Esophagus (tissue), 2 donors: Measurements from ENCODE around the gene TOMM40. TPM values are rescaled to one million over a fixed set of nuclear protein-coding genes. Genes with fewer than 3 reads are reported as not detected.

ENCODE experiments used
- H3K27ac ChIP-seq, 2 donors: one replicate each; pipeline ENCODE4 v1.5.1; 2013; ENCODE audit warnings: low read depth in 2 of 2, mild to moderate bottlenecking in 2 of 2, inconsistent platforms in 1 of 2, low read length in 1 of 2, moderate library complexity in 1 of 2
- H3K27me3 ChIP-seq, 2 donors: one replicate each; pipeline ENCODE4 v1.6.1; 2013; ENCODE audit warnings: low read length in 2 of 2, control low read depth in 1 of 2, mild to moderate bottlenecking in 1 of 2; ENCODE audit not compliant: insufficient read depth in 2 of 2, control insufficient read depth in 1 of 2
- H3K36me3 ChIP-seq, 2 donors: one replicate each; pipeline ENCODE4 v1.6.1; 2013; ENCODE audit warnings: low read length in 1 of 2; ENCODE audit not compliant: control insufficient read depth in 2 of 2, insufficient read depth in 2 of 2
- H3K4me1 ChIP-seq, 2 donors: one replicate each; pipeline ENCODE4 v1.6.1; 2013; ENCODE audit warnings: low read length in 1 of 2; ENCODE audit not compliant: control insufficient read depth in 2 of 2, insufficient read depth in 2 of 2
- H3K4me3 ChIP-seq, 2 donors: one replicate each; pipeline ENCODE4 v1.5.1; 2013; ENCODE audit warnings: low read length in 2 of 2, mild to moderate bottlenecking in 2 of 2, low read depth in 1 of 2, moderate library complexity in 1 of 2
- H3K9me3 ChIP-seq, 2 donors: one replicate each; pipeline ENCODE4 v1.6.1; 2013; ENCODE audit warnings: mild to moderate bottlenecking in 2 of 2, low read depth in 1 of 2, low read length in 1 of 2, moderate library complexity in 1 of 2; ENCODE audit not compliant: control insufficient read depth in 2 of 2, insufficient read depth in 1 of 2
- WGBS, 2 donors: extraction: QIAGEN DNeasy Blood & Tissue Kit; methylation state at CpG; one replicate each; pipeline ENCODE4 v1.1.7; 2013; 5-methylcytosine and 5-hydroxymethylcytosine counted together
- polyA plus RNA-seq, 2 donors: library from polyadenylated mRNA; stranded (reverse); fragments of 200-250 nt; gene quantifications; one replicate each; pipeline ENCODE4 v1.2.3, GENCODE V29; 2013
- donor health status: healthy with polysubstance abuse.
- donor health status: Bipolar disorder and iron deficiency.

TOMM40 gene
- polyA plus RNA-seq, 2 donors: 46.0 to 60.8 TPM

DNA sequence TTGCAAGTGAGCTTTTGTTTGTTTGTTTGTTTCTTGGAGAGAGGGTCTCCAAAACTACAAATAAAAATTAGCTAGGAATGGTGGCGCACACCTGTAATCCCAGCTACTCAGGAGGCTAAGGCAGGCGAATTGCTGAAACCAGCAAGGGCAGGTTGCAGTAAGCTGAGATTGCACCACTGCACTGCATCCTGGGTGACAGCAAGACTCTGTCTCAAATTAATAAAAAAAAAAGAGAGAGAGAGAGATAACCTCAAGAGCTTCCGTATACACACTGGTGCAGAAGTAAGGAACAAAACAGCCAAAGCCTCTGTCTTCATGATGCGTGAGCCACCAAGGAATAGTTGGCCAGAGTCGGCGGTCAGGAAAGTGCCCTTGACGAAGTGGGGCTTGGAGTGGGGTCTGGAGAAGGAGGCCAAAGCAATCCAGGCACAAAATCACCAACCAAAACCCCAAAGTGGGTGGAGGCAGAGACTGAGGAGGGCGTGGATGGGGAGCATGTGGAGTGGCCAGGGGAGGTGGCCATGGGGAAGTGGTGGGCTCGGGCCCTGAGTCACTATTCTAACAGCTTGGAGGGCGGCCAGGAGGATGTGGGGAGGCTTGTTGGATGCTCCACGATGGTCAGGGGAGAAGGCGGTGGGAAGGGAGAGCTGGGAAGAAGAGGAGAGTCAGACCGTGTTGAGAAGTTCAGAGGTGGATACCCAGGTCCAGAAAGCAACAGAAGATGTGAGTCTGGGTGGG is 21.2 kb upstream of the TOMM40 start:
- no peaks in the 10 kb centered on the region for H3K9me3 ChIP-seq
- H3K27me3 ChIP-seq: no peaks in the 10 kb centered on the region
- peaks cover 1 to 37% of the 10 kb centered on the region in 2 donors for H3K36me3 ChIP-seq
- H3K27ac ChIP-seq: peak overlapping the region in 1 of 2 donors; percentile 40
- WGBS, 2 donors: 70 to 73% methylated on average over 13 of the region's 13 CpGs
- no peak overlapping the region for H3K4me3 ChIP-seq
- H3K4me1 ChIP-seq: peaks cover 5 to 9% of the 10 kb centered on the region in 2 donors

DNA sequence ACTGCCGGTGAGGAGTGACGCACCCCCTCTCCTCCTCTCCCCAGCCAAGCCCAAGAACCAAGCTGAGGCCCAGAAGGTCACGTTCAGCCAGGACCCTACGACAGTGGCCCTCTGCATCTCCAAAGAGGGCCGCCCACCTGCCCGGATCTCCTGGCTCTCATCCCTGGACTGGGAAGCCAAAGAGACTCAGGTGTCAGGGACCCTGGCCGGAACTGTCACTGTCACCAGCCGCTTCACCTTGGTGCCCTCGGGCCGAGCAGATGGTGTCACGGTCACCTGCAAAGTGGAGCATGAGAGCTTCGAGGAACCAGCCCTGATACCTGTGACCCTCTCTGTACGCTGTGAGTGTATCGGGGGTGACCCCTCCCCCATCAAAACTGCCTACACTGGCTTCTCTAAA is 19.2 kb upstream of the TOMM40 start:
- 92 to 95% methylated on average over 14 of the region's 14 CpGs for WGBS, 2 donors
- Histone ChIP-seq H3K9me3 (no peaks in the 10 kb centered on the region), H3K4me3 (no peak overlapping the region), H3K27me3 (no peaks in the 10 kb centered on the region), H3K36me3 (peaks cover 6 to 36% of the 10 kb centered on the region in 2 donors), H3K27ac (no peak overlapping the region), H3K4me1 (peaks cover 3 to 10% of the 10 kb centered on the region in 2 donors)

DNA sequence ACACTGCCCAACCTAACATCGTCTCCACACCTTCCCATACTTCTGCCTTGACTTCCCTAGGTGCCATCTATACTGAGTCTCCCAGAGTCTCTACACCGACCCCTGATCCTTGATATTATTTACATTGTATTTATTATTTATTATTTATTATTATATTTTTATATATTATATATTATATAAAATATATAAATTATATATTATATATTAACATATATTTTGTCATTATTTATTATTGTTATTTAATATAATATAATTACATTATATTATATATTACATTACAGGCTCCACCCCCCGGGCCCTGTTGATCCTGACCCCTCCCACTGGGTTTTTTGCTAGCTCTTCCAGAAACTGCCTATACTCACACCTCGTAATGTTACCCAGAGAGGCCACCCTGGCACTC is 18.4 kb upstream of the TOMM40 start:
- WGBS, 2 donors: 82 to 85% methylated on average over 4 of the region's 4 CpGs
- H3K27ac ChIP-seq: no peak overlapping the region
- H3K4me1 ChIP-seq: peaks cover 0 to 13% of the 10 kb centered on the region in 2 donors
- H3K36me3 ChIP-seq: peaks cover 6 to 40% of the 10 kb centered on the region in 2 donors
- no peaks in the 10 kb centered on the region for H3K27me3 ChIP-seq
- no peaks in the 10 kb centered on the region for H3K9me3 ChIP-seq
- no peak overlapping the region for H3K4me3 ChIP-seq

- Histone ChIP-seq H3K27ac (no peak overlapping the region), H3K36me3 (peaks cover 6 to 46% of the 10 kb centered on the region in 2 donors)
- 91 to 93% methylated on average over 16 of the region's 16 CpGs for WGBS, 2 donors
These were observed 16.7 kb upstream of the TOMM40 start for GRCh38 chr19:44874317-44874716.

GRCh38 chr19:44875666-44876451 is 15.2 kb upstream of the TOMM40 start:
- Histone ChIP-seq H3K4me3 (no peak overlapping the region), H3K36me3 (peaks cover 6 to 46% of the 10 kb centered on the region in 2 donors), H3K27ac (peak overlapping the region; percentile 76 to 80), H3K9me3 (no peaks in the 10 kb centered on the region), H3K27me3 (no peaks in the 10 kb centered on the region), H3K4me1 (peaks cover 3 to 31% of the 10 kb centered on the region in 2 donors)
- WGBS, 2 donors: 68 to 75% methylated on average over 22 of the region's 22 CpGs

More at GRCh38 chr19:44874317-44874716, 16.7 kb upstream of the TOMM40 start:
- Histone ChIP-seq H3K9me3 (no peaks in the 10 kb centered on the region), H3K4me3 (no peak overlapping the region), H3K4me1 (peaks cover 2 to 27% of the 10 kb centered on the region in 2 donors), H3K27me3 (no peaks in the 10 kb centered on the region)

- Histone ChIP-seq H3K4me3 (no peak overlapping the region), H3K27ac (peak overlapping the region; percentile 60 to 69), H3K4me1 (peaks cover 3 to 30% of the 10 kb centered on the region in 2 donors), H3K27me3 (no peaks in the 10 kb centered on the region), H3K9me3 (no peaks in the 10 kb centered on the region), H3K36me3 (peaks cover 6 to 41% of the 10 kb centered on the region in 2 donors)
- 46 to 62% methylated on average over 5 of the region's 5 CpGs for WGBS, 2 donors
These were observed 14.0 kb upstream of the TOMM40 start for GRCh38 chr19:44876930-44877535.

DNA sequence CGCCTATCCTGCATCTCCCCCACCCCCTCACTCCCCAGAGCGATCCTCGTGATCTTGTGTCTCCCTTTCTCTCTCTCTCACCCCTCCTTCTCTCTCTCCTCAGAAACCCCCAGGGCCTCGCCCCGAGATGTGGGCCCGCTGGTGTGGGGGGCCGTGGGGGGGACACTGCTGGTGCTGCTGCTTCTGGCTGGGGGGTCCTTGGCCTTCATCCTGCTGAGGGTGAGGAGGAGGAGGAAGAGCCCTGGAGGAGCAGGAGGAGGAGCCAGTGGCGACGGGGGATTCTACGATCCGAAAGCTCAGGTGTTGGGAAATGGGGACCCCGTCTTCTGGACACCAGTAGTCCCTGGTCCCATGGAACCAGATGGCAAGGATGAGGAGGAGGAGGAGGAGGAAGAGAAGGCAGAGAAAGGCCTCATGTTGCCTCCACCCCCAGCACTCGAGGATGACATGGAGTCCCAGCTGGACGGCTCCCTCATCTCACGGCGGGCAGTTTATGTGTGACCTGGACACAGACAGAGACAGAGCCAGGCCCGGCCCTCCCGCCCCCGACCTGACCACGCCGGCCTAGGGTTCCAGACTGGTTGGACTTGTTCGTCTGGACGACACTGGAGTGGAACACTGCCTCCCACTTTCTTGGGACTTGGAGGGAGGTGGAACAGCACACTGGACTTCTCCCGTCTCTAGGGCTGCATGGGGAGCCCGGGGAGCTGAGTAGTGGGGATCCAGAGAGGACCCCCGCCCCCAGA is 12.8 kb upstream of the TOMM40 start:
- H3K9me3 ChIP-seq: no peaks in the 10 kb centered on the region
- WGBS, 2 donors: 73 to 75% methylated on average over 26 of the region's 26 CpGs
- H3K4me1 ChIP-seq: peaks cover 3 to 30% of the 10 kb centered on the region in 2 donors
- peaks cover 6 to 33% of the 10 kb centered on the region in 2 donors for H3K36me3 ChIP-seq
- H3K4me3 ChIP-seq: no peak overlapping the region
- no peaks in the 10 kb centered on the region for H3K27me3 ChIP-seq
- H3K27ac ChIP-seq: peak overlapping the region; percentile 8 to 48

DNA sequence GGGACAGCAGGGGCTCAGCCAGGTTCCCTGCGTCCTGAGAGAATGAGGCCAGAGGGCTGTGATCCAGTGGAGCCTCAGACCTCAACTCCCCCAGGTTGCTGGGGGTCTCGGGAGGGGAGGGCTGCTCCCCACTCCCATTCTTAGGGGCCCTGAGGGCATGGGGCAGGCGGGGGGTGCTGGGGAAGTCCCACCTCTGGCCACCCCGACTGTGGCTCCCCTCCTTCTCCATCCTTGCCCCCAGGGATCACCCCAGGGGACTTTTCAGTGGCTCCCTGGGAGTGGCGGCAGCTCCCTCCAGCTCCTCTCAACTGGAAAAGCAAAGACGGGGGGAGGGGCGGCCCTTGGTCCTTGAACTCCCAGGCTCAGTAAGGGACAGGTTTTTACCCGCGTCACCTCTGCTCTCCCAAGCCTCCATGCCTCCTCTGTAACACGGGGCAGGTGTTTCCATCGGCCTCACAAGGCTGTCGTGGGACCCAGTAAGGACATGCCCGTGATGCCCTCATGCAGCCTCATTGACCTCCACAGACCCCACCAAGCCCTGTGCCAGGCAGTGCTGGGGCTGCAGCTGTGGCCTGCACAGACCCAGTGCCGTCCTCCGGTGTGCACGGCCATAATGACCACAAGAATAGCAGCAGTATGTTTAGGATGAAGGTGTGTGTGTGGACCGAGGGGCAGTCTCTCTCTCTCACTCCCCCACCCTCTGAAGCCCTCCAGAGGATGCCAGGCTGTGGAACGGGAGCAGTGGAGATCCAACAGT is 11.6 kb upstream of the TOMM40 start:
- H3K27ac ChIP-seq: no peak overlapping the region
- WGBS, 2 donors: 78 to 80% methylated on average over 18 of the region's 18 CpGs
- no peak overlapping the region for H3K4me3 ChIP-seq
- H3K4me1 ChIP-seq: peaks cover 3 to 30% of the 10 kb centered on the region in 2 donors
- peaks cover 8 to 25% of the 10 kb centered on the region in 2 donors for H3K36me3 ChIP-seq
- no peaks in the 10 kb centered on the region for H3K27me3 ChIP-seq
- no peaks in the 10 kb centered on the region for H3K9me3 ChIP-seq
